Activated CD8-positive, alpha-beta memory T cell treated with anti-CD3 and anti-CD28 coated beads, Interleukin-2, amount 10 ng/mL, durations not matched to agents 7 days and 5 days (primary cell): ENCODE measurements around the gene VASH1. TPM values are rescaled to one million over a fixed set of nuclear protein-coding genes. Genes with fewer than 3 reads are reported as not detected.

Experiments used
- ATAC-seq: fragments of 150-1000 bp; cut with Tn5 transposase; one replicate; pipeline ENCODE4 v1.10.0; 2021; ENCODE audit warnings: moderate library complexity
- CTCF ChIA-PET: fragments of 350-600 bp; sonication (Branson Sonifier 250); formaldehyde crosslinking; loops from one replicate; lab custom pipeline; 2021; ENCODE audit warnings: antibody characterized with exemption; lab: Charles Lee
- DNase-seq: peaks from one replicate; pipeline ENCODE4 v3.0.0-alpha.2; 2020
- H3K27ac Mint-ChIP-seq: one replicate; pipeline ENCODE4 v1.8.0; 2021; ENCODE audit warnings: mild to moderate bottlenecking, mixed read lengths
- H3K27me3 Mint-ChIP-seq: one replicate; pipeline ENCODE4 v1.8.0; 2021; ENCODE audit warnings: mixed read lengths
- H3K36me3 Mint-ChIP-seq: one replicate; pipeline ENCODE4 v1.8.0; 2021; ENCODE audit warnings: mild to moderate bottlenecking, mixed read lengths
- H3K4me1 Mint-ChIP-seq: one replicate; pipeline ENCODE4 v1.8.0; 2021; ENCODE audit warnings: mixed read lengths
- H3K4me3 Mint-ChIP-seq: one replicate; pipeline ENCODE4 v1.8.0; 2021; ENCODE audit warnings: mild to moderate bottlenecking, moderate library complexity, mixed read lengths
- H3K9me3 Mint-ChIP-seq: one replicate; pipeline ENCODE4 v1.8.0; 2022; ENCODE audit warnings: low read depth, mixed read lengths
- total RNA-seq, 2 experiments: library from RNA; stranded (reverse); gene quantifications; one replicate each; pipeline ENCODE4 v1.2.3, GENCODE V29; 2021

The VASH1 gene
- total RNA-seq, 2 experiments from 2014 or later, result 3.3 to 8.1 TPM

DNA sequence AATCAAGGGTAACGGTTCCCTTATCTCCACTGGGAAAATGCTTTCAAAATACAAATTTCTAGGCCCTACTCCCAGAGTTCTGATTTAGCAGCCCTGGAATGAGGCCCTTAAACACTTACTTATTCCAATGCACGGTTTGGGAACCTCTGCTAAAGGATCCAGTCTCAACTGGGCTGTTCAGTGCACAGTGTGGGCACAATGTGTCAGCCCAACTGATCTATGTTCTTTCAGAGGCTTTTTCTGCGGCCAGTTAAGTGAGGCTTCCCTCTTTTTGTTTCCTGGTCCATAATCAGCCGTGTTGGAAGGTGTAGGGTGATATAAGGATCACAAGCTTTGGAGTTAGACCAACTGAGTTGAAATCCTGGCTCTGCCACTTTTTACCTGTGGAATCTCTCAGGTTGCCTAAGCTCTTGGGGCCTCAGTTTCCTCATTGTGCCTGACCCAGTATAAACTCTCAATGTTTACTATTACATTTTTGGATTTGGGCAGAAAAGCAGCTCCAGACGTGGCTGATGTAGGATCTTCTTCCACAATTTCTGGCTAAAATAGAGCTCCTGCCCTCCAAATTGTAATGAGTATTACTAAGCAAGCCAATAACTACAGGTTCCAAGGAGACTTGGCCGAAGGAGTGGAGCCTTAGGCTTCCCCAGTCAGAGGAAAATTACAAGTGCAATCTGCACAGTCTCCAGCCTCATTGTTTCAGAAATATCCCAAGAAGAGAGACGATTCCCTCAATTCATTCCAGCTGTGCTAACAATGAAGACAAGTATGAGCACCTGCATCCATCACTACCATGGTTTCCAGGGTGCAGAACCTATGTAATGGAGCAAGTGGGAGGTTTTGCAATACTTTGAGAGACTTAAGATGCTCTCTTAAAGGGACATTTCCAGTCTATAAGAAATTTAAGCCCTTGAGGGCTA, 53.7 kb downstream of the VASH1 start:
- peaks cover 3% of the 10 kb centered on the region for H3K27me3 Mint-ChIP-seq
- no peaks in the 10 kb centered on the region for H3K9me3 Mint-ChIP-seq
- ATAC-seq, result no peak
- DNase-seq, result no peak
- CTCF ChIA-PET, result interaction anchor here (1.2 kb wide), 1 partner anchor 32 kb away, joined by 3 read pairs; no protein-coding TSS in a partner anchor
- no peak overlapping the region for H3K4me3 Mint-ChIP-seq
- H3K4me1 Mint-ChIP-seq, result peaks cover 20% of the 10 kb centered on the region
- no peak overlapping the region for H3K27ac Mint-ChIP-seq
- no peaks in the 10 kb centered on the region for H3K36me3 Mint-ChIP-seq

DNA sequence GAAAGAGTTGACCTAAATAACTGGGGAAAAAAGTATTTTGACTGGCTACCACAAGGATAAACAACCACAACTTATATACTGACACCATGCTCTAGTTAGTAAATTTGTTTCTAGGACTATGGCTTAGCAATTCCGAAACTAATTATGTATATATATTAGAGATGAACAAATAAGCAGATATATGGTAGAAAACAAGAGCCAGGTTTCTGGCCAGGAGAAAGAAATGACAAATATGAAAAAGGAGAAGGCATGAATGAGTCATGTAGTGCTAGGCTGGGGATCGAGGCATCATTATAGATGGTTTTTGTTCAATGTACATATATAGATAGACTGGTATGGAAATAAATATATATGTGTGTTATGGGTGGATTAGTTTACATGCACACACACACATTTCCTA, 59.4 kb downstream of the VASH1 start:
- H3K9me3 Mint-ChIP-seq, result no peaks in the 10 kb centered on the region
- H3K4me1 Mint-ChIP-seq, result no peaks in the 10 kb centered on the region
- DNase-seq, result no peak
- H3K36me3 Mint-ChIP-seq, result no peaks in the 10 kb centered on the region
- no peak overlapping the region for H3K4me3 Mint-ChIP-seq
- CTCF ChIA-PET, result no interaction called here
- H3K27me3 Mint-ChIP-seq, result peaks cover 12% of the 10 kb centered on the region
- H3K27ac Mint-ChIP-seq, result no peak overlapping the region
- no peak for ATAC-seq

DNA sequence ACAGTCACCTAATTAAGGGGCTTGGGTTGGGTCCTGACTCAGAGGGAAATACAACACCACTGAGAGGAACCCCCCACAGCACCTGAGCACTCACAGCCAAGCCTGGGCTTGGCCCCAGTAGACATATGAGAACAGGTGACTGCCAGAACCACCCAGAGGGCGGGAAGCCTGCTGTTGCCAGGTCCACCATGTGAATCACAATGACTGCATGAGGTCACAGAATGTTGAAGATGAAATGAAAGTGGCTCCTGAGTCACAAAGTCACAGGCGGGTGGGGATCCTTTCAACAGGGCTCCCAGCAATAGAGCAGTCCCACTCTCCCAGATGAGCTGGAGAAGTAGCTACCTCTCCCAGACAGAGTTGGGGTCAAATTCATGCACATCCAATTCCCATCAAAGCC, 64.9 kb downstream of the VASH1 start, which contains the start of gene LRRC74A:
Gene LRRC74A (plus strand): TSS at position 287 of the 400 bp plus-strand sequence. CDS start 290 bp downstream, outside the sequence.
- H3K36me3 Mint-ChIP-seq, result no peaks in the 10 kb centered on the region
- no peaks in the 10 kb centered on the region for H3K9me3 Mint-ChIP-seq
- ATAC-seq, result no peak
- DNase-seq, result no peak
- H3K27ac Mint-ChIP-seq, result no peak within 1 kb of the TSS
- CTCF ChIA-PET, result no interaction called here
- peaks cover 8% of the 10 kb centered on the region for H3K27me3 Mint-ChIP-seq
- no peak within 1 kb of the TSS for H3K4me3 Mint-ChIP-seq
- no peaks in the 10 kb centered on the region for H3K4me1 Mint-ChIP-seq

DNA sequence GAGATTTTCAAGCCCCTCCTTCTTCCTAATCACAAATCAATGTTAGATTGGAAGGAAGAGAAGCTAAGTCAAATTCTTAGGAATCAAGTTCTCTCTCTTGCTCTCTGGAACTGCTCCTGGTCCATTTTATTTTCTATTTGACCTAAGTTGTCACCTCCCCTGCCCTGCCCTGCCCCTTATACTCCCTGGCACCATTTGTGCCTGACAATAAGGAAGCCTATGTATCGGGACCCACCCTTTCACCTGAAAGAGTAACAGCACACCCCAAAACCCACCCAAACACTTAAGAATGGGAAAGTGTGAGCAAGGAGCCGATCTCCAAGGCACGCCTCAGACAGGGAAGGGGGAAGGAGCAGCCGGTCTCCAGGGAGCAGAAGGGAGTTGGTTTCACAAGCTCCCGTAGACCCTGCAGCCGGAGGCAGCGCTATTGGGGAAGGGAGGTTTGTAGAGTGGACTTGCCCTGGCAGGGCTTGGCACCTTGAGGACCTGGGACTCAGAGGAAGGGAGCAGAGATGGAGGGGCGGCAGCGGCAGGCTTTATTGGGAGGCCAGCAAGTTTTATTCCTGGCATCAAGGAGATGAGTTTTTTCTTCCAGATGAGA, 66.5 kb downstream of the VASH1 start:
- Mint-ChIP-seq H3K27me3 (peaks cover 9% of the 10 kb centered on the region), H3K4me1 (no peaks in the 10 kb centered on the region), H3K9me3 (no peaks in the 10 kb centered on the region), H3K27ac (no peak overlapping the region), H3K4me3 (no peak overlapping the region), H3K36me3 (no peaks in the 10 kb centered on the region)
- ATAC-seq (no peak), DNase-seq (no peak)
- CTCF ChIA-PET, result no interaction called here

DNA sequence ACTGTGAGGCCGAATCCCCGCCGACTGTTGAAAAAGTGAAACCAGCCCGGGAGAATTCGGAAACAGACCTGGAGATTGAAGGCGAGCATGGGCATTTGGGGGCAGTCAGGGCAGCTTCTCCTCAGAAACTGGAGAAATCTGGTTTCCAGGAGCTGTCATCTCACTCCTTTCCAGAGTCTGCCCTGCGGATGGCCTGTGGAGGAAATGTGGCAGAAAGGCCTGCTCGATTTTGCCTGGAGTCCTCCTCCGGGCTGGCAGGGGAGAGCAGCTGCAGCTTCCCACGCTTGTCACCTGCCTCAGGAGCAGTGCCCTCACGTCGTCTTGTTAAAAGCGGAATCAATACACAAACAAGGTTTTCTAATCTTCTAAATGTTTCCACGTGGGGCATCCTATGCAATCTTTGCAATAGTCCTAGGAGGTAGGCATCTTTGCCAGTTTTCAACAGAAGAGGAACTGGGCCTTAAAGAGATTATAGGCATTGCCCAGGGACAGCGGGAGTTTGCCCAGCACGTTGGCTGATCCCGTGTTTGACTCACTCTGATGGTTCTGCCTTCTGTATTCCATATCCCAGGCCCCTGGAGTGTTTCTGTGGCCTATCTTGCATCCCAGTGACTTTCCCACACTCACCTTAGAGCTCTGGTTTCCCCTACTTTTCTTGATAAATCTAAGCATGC, 67.2 kb downstream of the VASH1 start:
- H3K27ac Mint-ChIP-seq, result no peak overlapping the region
- H3K4me3 Mint-ChIP-seq, result no peak overlapping the region
- H3K27me3 Mint-ChIP-seq, result peaks cover 5% of the 10 kb centered on the region
- DNase-seq, result no peak
- no peaks in the 10 kb centered on the region for H3K4me1 Mint-ChIP-seq
- ATAC-seq, result no peak
- no peaks in the 10 kb centered on the region for H3K36me3 Mint-ChIP-seq
- CTCF ChIA-PET, result interaction anchor here (0.9 kb wide), 1 partner anchor 44 kb away, joined by 3 read pairs; no protein-coding TSS in a partner anchor
- H3K9me3 Mint-ChIP-seq, result no peaks in the 10 kb centered on the region

DNA sequence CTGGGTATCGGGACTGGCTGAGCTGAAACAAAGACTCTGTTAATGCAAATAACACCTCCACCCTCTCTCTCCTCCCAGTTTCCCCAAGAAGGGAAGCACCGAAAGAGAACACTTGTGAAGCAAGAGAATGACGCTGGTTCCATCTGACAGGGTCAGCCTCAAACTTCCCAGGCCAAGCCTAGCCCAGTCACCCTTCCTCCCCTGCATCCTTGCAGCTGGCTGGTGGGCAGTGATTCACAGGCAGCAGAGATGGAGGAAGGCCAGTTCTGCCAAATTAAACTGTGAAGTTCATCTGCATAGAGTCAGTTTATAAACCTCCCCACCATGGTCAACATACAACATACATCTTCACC, 67.7 kb downstream of the VASH1 start:
- H3K4me3 Mint-ChIP-seq, result no peak overlapping the region
- no peak overlapping the region for H3K27ac Mint-ChIP-seq
- ATAC-seq (no peak), DNase-seq (no peak)
- H3K27me3 Mint-ChIP-seq, result peaks cover 5% of the 10 kb centered on the region
- no peaks in the 10 kb centered on the region for H3K36me3 Mint-ChIP-seq
- H3K4me1 Mint-ChIP-seq, result no peaks in the 10 kb centered on the region
- CTCF ChIA-PET, result interaction anchor here (0.9 kb wide), 1 partner anchor 44 kb away, joined by 3 read pairs; no protein-coding TSS in a partner anchor
- no peaks in the 10 kb centered on the region for H3K9me3 Mint-ChIP-seq

DNA sequence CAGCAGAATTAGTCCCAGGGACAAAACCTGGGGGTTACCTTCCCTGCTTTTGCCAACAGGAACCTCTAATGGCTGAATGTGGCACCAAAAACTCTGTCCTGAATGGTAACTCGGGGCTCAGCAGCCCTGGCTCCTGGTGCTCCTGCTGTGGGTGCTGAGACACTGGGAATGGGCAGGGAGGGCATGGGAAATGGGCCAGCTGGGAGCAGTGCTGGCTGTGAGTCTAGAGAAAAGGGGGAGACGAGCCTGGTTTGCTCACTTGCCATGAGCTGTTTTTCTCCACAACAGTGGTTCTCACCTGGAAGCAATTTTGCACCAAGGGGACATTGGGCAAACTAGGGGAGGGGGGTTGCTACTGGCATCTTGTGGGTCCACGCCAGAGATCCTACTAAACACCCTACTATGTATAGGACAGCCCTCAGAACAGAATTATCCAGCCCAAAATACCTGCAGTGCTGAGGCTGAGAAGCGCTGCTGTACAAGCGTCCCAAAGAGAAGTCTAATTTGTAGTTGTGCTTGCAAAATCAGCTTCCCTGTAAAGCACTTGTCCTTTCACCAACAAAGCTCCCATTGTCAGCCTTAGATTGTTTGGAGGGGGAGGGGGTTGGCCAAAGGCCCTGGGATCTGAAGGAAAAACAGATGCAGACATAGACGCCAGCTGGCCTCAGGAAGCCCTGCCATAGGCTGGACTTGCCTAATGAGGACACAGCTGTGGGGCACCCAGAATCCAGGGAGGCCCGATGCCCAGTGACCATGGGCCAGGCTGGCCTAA, 68.6 kb downstream of the VASH1 start:
- ATAC-seq (no peak), DNase-seq (no peak)
- no peaks in the 10 kb centered on the region for H3K9me3 Mint-ChIP-seq
- no peak overlapping the region for H3K27ac Mint-ChIP-seq
- H3K4me1 Mint-ChIP-seq, result no peaks in the 10 kb centered on the region
- CTCF ChIA-PET, result no interaction called here
- peaks cover 10% of the 10 kb centered on the region for H3K27me3 Mint-ChIP-seq
- H3K36me3 Mint-ChIP-seq, result no peaks in the 10 kb centered on the region
- H3K4me3 Mint-ChIP-seq, result no peak overlapping the region

DNA sequence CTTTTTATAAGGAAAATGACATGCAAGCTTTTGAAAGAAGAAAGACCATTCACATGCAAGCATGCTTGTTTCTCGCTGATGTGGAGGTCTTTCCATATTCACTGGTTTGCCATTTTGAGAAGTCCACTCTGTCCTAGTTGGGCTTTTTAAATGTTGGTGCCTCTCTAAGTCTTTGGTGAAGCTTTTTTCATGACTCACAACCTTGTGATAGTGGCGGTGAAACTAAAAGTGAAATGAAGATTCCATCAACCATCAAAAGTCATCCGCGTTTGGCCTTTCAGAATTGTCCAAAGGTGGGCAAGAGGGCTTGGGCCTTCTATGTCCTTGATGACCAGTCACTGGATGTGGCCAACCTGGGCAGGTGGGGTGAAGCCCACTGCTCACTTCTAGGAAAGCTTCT, 69.3 kb downstream of the VASH1 start:
- ATAC-seq, result no peak
- H3K4me3 Mint-ChIP-seq, result no peak overlapping the region
- no peak for DNase-seq
- peaks cover 13% of the 10 kb centered on the region for H3K27me3 Mint-ChIP-seq
- no peaks in the 10 kb centered on the region for H3K9me3 Mint-ChIP-seq
- CTCF ChIA-PET, result no interaction called here
- no peaks in the 10 kb centered on the region for H3K4me1 Mint-ChIP-seq
- H3K27ac Mint-ChIP-seq, result no peak overlapping the region
- no peaks in the 10 kb centered on the region for H3K36me3 Mint-ChIP-seq

DNA sequence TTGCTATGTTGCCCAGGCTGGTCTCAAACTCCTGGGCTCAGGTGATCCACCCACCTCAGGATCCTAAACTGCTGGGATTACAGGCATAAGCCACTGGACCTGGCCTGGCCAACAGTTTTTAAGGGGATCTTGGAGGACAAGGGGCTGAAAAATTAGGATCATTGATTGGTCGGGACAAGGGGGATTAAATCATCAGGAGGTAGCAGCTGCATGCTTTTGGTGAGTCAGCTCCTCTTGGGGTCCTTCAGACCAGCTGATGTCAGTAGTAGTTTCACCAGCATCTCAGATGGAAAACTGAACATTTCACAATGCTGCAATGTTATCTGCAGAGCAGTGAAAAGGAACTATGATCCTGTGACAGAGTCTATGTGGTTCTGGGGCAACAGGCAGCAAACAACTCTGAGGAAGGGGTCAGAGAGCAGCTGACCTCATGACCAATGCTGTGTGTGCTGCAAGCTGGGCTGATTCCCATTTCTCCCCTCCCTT, 71.3 kb downstream of the VASH1 start:
- no peaks in the 10 kb centered on the region for H3K9me3 Mint-ChIP-seq
- H3K4me3 Mint-ChIP-seq, result no peak overlapping the region
- no peaks in the 10 kb centered on the region for H3K4me1 Mint-ChIP-seq
- H3K27ac Mint-ChIP-seq, result no peak overlapping the region
- ATAC-seq (no peak), DNase-seq (no peak)
- CTCF ChIA-PET, result interaction anchor here (0.7 kb wide), 1 partner anchor 36 kb away, joined by 3 read pairs; no protein-coding TSS in a partner anchor
- H3K36me3 Mint-ChIP-seq, result no peaks in the 10 kb centered on the region
- peaks cover 26% of the 10 kb centered on the region for H3K27me3 Mint-ChIP-seq

Other genes starting within 250 kb of the VASH1 start
- 10 to 100 TPM; 12.9 to 14.6 TPM for gene ANGEL1, start 51.4 kb downstream of the VASH1 start, total RNA-seq
- not detected for gene LRRC74A, start 64.9 kb downstream of the VASH1 start, total RNA-seq